ENCODE results near the gene SNAP25. TPM values are rescaled to one million over a fixed set of nuclear protein-coding genes. Genes with fewer than 3 reads are reported as not detected.

The SNAP25 gene
- total RNA-seq, 1 donor, result 8.6 TPM

GRCh38 chr20:10228330-10228729, 9.7 kb downstream of the SNAP25 start:
- TF ChIP-seq CTCF (IDR thresholded peaks at IDR 0.05; ENCODE audit: insufficient read depth, low read depth, low read length), result no peak
- no peak overlapping the region for H3K4me3 ChIP-seq (ENCODE audit: low read depth, low read length)
- no peak for DNase-seq (ENCODE audit: low read depth)

DNA sequence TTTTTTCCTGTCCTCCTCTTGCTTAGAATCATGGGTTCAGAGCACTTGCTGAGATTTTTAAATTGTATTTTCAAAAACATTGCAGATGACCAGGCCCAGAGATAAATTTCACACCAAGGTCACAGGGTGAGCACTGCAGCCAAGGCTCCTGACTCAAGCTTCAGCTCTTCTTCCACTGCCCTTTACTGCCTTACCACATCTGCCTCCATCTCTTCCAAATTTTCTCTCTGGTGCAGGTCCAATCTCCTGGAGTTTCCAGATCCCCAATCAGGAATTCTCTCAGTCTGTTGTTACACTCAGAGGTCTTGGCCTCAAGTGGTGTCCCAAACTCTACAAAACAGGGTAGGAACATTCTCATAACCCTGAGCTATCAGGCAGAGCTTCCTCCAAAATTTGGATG, 12.7 kb downstream of the SNAP25 start:
- no peak for DNase-seq (ENCODE audit: low read depth)
- TF ChIP-seq CTCF (IDR thresholded peaks at IDR 0.05; ENCODE audit: insufficient read depth, low read depth, low read length), result no peak
- H3K4me3 ChIP-seq (ENCODE audit: low read depth, low read length), result no peak overlapping the region

DNA sequence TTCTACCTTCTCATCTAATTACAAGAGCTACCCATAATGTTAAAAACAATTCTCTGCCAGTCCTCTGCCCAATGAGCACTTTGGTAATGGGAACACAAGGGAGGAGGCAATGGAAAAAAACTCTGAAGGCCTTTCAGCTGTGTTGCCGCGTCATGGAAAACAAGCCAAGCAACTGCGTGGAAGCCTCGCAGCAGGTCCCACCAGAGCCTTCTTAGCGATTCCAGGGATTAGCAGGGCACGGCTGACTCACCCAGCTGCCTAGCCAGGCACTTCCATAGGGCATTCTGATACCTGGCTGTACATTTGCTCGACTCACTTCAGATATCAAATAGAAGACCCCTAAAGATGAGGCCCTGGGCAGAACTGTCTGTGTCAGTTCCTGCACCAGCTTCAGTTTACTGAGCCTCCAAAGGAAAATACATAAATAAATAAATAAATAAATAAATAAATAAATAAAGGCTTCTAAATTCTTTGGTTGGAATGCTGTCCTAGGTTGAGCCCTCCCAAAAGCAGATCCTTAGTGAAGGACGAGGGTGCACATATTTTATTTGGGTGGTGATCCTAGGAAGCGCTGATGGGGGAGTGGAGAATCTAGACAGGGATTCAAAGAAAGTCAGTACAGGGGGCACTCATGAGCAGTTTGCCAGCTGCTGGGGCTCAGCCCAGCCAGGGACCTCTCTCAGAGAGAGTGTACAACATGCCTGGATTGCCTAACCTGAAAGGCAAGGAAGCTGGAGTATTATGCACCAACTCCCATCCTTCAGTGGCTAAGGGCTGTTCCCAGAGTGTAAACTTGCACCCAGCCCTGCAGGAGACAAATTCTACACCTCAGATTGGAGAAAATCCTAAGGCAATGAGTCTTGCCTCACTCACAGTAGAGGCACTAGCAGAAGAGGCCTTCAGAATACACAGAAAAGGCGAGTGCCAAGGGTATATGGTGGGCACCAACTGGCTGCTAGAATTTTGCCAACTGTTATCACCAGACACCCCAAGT, 18.2 kb downstream of the SNAP25 start:
- no peak overlapping the region for H3K4me3 ChIP-seq (ENCODE audit: low read depth, low read length)
- DNase-seq (ENCODE audit: low read depth), result no peak
- no peak for TF ChIP-seq CTCF (IDR thresholded peaks at IDR 0.05; ENCODE audit: insufficient read depth, low read depth, low read length)

DNA sequence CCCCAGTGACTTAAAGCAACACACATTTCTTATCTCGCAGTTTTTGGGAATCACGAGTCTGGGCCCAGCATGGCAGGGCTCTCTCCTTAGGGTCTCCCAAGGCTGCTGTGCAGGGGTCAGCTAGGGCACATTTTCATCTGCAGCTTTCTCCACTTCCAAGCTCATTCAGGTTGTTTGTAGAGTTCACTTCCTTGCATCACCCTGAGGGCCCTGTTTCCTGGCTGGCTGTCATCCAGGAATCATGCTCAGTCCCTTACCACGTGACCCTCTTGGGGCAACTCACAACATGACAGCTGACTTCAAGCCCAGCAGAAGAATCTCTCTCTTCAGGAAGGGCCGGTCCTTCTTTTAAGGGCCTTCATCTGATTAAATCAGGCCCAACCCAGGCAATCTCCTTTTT, 21.3 kb downstream of the SNAP25 start:
- no peak for TF ChIP-seq CTCF (IDR thresholded peaks at IDR 0.05; ENCODE audit: insufficient read depth, low read depth, low read length)
- peak; percentile 11 for DNase-seq (ENCODE audit: low read depth)
- H3K4me3 ChIP-seq (ENCODE audit: low read depth, low read length), result no peak overlapping the region

DNA sequence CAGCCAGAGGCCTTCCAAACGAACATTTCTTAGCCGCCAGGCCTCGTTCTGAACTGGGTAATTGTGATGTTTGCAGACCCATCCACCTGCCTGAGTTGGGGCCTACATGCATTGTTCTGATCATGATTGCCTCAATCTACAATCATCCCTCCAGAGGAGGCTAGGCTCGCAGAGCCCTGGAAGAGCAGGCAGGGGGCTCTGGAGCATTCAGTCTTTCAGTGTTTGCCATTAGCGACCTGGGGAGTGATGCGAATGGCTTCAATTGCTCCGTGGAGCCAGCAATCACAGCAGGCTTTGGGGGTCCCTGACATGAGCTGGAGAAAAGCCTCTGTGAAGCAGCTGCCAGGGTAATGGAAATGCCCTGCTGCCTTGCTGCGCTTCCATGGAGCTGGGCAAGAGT, 22.0 kb downstream of the SNAP25 start:
- DNase-seq (ENCODE audit: low read depth), result no peak
- TF ChIP-seq CTCF (IDR thresholded peaks at IDR 0.05; ENCODE audit: insufficient read depth, low read depth, low read length), result no peak
- no peak overlapping the region for H3K4me3 ChIP-seq (ENCODE audit: low read depth, low read length)

- TF ChIP-seq CTCF (IDR thresholded peaks at IDR 0.05; ENCODE audit: insufficient read depth, low read depth, low read length), result no peak
- peak; percentile 8 for DNase-seq (ENCODE audit: low read depth)
- H3K4me3 ChIP-seq (ENCODE audit: low read depth, low read length), result no peak overlapping the region
These were observed 23.5 kb downstream of the SNAP25 start for GRCh38 chr20:10242166-10242565.
